Measurements from ENCODE around the gene POLR1A.
A peak's percentile ranks its signal among the peaks of the same experiment; 100 is the strongest.

POLR1A gene

DNA sequence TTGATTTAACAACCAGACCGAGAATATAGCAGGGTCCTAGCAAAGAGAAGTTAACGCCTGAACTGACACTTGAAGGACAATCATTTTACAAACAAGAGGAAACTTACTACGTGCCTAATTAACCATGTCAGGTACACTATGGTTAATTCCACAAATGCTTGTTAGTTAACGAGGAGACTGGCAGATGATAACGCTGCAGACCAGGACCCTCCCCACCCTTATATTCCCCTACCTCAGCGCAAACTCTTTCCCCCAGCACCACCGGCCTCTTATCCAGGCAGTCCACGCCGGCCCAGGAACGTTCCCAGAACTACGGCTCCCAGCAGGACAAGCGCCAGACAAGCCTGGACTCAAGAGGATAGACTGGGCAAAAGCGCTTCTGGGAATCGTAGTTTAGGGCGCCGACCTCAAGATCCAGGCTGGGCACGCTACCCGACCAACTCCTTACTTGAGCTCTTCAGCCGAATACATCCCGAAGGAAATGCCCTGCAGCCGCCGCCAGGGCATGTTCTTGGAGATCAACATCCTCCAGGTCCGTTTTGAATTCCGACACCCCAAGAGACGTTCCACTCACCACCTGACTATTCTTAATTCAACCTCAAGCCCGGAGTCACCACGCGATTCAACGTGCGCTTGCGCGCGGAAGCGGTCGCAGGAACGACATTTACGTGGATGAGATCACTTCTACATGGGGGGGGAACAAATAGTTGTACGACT, at the start of gene POLR1A:
Gene POLR1A, minus strand, starts transcription at position 635 of the 717 bp plus-strand sequence. Its CDS starts 110 bp downstream, at position 525.
- peak; percentile 53 to 100 (median 91) for DNase-seq

DNA sequence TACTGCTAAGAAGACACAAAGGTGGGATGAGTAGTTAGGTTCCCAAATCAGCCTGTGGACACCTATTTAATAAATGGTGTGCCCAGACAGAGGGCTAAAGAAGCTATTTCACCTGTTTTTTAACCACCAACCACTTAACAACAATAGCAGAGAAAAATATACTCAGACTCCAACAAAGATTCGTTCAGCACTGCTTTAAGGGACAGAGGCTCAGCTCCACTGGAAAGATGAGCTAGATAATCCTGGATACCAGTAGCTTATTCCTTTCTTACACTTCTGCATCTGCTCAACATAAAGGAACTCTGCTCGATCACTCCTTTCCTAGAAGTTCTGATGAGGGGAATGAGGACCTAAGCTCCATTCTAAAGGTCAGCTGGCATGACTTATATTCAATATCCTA, 44.8 kb upstream of the POLR1A start:
- no peak for DNase-seq

DNA sequence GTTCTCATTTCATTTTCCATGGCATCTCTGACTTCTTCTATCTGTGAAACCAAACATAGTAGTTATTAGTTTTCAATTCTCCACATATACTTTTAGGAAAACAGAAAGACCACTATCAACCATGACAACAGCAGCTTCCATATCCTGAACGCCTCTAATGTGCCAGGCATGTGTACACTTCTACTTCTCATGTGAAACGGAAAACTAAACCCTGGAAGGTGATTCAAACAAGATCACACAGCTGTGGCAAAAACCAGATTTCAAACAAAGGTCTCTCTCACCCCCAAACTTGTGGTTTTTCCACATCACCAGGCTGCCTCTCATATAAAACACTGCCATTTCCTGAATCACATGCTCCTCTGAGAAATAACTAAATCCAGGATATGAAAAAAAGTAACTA, 42.1 kb upstream of the POLR1A start:
- no peak for DNase-seq

DNA sequence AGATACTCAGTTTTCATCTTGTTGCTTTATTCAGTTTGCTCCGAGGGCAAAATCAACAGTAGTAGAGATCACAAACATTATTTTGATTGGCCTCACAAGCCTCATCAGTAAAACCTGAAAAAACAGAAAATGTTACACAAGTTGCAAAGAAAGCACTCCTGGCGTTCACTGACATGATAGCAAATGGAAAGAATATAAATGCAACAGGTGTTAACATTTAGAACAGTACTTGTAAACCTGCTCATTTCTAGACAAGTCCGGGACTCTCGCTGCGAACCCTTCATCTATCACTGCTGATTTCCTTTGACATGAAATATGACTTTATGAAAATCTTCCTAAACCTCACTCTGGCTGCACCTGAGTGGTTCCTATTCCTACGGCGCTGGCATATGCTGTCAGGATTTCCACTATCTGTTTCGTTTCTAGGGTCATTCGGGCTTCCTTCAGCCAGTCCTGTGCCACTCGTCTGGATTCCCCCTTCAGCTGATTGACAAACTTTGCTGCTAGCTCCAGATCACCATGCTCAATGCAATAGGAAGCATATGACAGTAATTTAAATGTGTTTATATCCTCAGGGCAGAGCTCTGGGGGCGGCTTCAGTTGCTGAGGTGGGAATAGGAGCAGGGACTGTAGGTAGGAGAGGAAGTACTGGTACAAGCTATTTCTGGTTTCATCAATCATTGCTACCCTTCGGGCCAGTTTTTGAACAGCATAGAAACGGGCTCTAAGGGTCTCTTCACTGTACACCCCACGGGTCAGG, 38.4 kb upstream of the POLR1A start:
- no peak for DNase-seq

DNA sequence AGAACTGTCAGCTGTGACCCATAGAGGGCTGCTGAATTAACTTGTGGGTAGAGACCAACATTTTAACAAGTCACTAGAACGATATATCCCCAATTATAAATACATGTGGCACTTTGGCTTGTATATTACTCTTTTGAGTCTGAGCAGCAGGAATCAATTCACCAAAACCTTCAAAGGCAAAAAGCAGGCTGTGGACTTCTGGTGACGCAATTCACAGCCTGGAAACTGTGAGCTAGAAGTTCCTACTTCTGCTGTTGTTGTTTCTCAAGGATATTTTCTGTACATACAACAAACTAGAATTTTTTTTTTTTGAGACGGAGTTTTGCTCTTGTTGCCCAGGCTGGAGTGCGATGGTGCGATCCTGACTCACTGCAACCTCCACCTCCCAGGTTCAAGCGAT, 37.6 kb upstream of the POLR1A start:
- DNase-seq, result no peak

DNA sequence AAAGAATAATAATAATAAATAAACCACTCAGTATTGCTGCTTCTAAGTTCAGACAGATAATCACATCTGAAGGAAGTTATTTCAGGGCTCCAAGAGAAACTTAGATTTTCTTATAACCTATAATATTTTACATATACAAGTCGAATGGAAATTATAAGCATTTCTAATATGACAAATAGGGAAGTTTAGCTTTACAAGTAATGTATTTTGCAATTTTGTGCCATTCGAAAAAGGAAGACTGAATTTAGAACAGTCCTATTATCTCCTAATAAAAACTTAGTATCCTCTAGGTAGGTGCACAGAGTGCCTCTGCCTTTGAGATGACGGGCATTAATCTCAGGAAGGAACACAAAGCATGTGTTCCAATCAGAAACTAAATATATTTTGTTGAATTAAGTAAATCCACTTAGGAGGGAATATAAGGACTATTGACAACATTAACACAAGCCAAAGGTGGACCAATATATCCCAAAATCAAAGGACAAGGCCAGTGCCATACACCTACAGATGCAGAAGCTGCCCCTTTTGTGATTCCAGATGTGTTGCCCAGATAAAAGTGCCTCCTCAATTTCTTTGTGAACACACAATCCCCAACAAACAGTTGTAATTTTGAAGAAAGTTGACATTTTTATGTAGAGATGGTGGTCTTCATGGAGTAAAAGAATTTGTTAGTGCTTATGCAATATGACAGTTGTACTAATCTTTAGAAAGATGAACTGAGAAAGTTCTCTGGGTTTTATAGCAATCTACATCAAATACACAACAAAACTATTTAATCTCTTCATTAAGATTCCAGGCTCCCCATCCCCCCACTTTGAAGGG, 37.0 kb upstream of the POLR1A start:
- no peak for DNase-seq

DNA sequence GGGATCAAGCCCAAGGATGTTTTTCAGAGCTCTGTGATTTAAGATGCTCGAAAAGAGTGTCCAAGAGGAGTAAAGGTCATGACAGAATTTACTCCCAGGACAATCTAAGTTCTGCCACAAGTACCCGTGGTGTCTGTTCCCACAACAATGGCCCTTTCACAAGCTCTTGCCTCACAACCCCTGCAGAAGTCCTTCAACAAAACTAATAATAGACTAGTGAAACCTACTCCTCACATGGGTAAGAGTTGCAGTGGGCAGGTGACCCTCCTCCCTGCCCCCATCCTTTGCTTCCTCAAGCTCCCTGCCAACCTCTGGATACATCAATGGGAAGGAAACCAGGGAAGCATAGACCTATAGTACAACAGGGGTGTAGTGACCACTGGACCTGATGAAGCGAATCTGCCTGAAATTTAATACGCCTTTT, 35.3 kb upstream of the POLR1A start:
- no peak for DNase-seq

DNA sequence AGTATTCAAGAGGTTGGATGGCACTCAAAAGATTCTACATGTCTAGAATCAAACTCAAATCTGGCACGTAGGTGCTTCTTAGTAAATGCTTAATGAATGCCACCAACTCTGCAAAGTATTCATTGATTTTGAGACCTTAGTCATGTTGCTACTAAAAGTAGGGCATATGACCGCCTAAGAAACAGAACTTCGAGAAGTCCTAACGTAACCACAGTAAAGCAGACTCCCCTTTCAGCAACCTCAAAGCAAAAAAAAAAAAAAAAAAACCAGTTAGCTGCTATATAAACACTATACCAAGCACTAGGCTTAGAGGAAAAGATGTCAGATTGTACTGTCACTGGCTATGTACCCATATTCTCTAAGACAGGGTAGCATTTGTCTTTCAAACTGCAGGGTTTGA, 34.3 kb upstream of the POLR1A start:
- no peak for DNase-seq

DNA sequence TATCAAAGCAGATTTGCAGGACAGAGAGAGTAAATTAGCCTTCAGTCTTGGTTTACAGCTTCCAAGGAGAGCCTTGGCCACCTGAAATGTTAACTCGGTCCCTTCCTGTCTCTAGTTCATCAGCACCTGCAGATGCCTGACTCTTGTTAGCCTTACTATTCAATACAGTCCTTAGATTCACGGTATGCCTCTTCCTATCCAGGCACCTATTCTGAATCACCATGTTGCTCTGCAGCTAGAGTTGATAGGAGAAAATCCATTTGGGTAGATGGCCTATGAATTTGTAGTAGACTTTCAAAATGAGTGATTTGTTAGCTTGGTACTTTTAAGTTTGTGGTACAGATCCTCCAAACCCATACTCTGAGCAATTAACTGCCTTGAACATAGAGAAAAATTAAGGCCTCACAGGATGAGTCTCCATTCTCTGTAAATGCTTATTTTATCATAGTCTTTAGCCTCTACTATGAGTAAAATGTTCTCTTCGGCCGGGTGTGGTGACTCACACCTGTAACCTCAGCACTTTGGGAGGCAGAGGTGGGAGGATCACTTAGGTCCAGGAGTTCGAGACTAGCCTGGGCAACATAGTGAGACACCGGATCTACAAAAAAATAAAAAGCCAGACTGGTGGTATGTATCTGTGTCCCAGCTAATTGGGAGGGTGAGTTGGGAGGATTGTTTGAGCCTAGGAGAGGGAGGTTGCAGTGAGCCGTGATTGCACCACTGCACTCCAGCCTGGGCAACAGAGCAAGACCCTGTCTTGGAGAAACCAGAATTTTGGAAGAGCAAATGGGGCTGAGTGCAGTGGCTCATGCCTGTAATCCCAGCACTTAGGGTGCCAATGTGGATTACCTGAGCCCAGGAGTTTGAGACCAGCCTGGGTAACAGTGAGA, 33.3 kb upstream of the POLR1A start:
- DNase-seq, result no peak

DNA sequence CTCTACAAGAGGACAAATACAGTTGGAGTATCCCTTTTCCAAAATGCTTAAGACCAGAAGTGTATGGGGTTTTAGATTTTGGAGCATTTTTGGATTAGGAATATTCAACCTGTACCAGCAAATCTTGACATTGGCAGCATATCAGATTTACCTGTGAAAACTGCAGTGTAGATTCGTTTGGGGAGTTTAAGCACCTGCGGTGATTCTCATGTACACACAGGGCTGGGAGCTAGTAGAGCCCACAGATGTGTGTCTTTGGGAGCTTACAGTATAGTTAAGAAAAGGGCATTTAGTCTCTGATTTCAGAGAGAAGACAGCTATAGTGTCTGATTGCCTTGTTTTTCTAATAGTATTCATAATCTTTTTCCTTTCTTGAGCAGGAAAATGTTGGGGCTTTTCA, 30.5 kb upstream of the POLR1A start:
- no peak for DNase-seq

DNA sequence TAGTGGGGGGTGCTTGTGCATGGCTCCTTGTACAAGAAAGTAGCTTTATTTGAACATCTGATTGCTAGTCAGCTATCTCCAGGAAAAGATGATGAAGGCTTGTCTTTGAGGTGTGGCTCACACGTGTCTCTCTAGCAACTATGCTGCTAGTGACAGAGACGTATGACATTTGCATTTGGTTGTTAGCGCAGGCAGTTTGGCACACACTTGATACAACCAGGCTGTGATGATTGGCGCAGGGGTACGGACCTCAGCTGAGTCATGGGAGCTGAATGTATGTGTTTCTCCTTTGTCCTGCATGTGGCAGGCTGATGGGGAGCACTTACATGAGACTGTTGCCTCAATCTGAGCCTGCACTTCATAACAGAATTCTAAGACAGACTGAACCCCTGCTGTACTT, 30.0 kb upstream of the POLR1A start:
- DNase-seq, result peak in 4 of 51 donors; percentile 1 to 38 (median 5)

DNA sequence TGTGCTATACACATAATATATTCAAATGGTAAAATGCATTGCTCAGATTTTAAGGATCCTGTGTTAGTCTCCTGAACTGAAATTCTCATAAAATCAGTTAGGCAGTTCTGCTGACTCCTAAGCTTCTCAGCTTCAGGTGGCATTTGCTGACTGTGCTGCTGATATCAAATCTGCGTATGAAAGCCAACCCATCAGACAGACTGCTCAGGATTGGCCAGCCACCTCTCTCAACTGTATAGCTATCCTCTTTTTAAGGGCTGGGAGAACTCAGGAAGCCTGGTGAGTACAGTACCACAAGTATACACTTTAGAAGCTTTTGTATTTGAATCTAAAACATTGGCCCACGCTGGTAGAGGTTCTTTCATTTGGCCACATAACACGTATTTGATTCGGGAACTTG, 29.0 kb upstream of the POLR1A start:
- DNase-seq, result no peak

DNA sequence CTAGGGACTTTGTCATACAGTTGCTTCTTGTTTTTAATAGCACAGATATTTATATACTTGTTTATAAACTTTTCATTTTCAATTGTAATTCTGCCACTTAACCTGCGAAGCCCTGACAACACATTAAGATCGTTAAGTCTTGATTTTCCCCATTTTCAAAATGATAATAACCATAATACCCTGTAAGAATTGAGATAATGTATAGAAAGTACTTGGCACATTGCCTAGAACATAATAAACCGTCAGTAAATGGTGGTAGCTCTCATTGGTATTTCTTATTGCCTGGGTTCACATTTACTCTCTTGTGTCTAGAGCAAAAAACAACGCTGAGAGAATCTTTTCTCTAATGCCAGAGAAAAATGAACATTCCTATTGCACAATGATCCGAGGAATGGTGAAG, 19.0 kb upstream of the POLR1A start:
- no peak for DNase-seq

DNA sequence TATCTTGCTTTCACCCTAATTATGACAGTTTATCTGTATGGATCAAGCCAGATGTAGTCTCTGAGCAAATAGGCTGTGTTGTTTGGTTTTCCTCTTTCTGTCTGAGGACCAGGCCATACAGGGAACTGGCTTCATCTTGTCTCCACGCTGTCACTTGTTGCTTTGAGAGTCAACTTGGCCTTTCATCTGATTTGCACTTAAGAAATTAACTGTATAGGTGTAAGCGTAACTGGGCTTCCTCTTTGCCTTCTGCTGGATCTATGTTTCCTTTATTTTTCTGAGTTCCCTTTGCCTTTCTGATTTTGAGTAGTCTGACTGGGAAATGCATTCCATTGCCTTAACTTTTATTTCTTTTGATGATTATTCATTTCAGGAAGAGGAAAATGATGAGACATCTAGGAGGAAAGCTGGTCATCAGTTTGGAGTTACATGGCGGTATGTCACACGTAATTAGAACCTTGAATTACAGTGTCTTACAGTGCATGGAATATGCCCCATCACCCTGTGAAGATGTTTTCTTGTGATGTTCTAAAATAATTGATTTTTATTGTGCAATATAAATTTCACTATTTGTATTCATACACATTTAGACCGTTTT, 17.7 kb upstream of the POLR1A start:
- DNase-seq, result no peak

DNA sequence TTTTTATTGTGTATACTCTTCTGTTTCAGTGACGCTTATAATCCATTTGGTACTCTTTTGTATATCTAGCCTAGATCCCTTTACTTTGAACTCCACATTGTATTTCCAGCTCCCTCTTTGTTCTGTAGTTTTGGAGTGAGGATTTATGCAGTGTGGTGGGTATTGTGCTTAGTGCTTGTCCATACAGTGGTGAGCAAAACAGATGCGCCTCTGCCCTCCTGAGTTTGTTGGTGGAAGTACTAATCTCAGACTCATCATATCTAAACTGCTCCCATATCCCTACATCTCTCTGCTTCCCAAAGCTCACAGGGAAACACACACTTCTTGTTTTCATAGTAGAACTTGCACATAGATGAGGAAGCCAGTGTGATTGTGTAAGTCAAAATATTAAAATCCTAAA, 12.4 kb upstream of the POLR1A start:
- DNase-seq, result no peak

DNA sequence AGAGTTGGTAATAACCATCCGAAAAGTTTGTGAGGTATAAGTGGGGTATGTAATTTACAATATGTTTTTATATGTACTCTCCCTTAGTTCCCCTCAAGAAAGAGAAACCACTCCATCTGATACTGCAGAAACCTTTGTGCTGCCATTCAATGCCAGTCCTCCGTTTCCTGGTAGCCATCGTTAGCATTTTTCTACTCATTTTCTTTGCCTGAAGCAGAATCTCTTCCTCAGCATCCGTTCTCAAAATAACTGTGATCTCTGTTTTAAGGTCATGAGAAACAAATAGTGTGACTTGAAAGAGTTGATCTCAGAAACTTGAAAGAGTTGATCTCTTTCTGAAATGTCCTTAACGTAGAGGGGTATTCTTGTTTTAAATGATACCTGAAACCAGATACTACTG, 1.3 kb upstream of the POLR1A start:
- DNase-seq, result no peak

DNA sequence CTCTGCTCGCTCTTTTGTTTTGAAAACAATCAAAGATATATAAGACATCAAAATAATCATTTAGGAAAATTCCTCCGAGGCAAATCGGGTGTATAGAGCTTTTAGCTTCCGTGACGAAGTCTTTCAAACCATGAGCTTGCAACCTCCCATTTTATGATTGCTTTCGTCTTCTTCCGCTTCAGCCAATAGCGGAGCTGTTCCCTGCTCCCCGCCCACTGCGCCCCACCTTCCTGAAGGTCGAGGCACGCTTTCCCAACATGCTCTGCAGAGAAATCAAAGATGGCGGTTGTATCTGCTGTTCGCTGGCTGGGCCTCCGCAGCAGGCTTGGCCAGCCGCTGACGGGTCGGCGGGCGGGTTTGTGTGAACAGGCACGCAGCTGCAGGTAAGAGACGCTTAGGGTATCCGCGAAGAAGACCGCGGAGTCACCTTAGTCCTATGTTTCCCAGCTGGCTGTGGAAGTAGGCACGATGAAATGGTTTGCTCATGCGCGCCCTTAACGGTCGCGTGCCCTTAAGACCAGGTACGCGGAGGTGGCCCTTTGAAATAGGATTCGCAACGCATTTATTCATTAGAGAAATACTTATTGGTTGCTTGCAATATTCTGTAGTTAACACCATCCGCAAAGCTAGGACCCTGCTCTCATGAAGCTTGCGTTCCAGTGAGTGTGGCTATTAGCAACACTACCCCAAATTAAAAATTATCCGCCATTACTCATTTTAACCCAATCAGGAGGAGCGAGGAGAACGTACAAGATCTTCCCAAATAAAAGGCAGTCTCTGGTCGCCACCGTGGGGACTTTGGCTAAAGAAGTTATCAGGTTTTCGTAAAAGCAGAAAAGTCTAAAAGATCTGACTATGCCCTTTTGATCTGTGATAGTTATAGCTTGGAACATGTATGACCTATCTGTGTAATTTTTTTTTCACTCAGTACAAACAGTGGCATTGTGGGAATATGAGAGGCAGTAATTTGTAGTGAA, 571 bp upstream of the POLR1A start, which contains the start of gene PTCD3:
Gene PTCD3, plus strand, starts transcription at position 267 of the 977 bp plus-strand sequence. Its CDS starts 13 bp downstream, at position 280.
- peak; percentile 35 to 99 (median 87) for DNase-seq

DNA sequence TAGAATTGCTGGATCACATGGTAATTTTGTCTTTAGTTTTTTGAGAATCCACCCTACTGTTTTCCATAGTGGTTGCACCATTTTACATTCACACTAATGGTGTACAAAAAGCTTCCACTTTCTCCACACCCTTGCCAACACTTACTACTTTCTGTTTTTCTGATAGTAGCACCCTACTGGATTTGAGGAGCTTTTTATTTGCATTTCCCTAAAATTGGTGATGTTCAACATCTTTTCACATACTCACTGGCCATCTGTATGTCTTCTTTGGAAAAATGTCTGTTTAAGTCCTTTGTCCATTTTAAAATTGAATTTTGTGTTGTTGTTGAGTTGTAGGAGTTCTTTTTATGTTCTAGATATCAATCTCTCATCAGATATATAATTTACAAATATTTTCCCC, 3.5 kb downstream of the POLR1A start:
- no peak for DNase-seq

DNA sequence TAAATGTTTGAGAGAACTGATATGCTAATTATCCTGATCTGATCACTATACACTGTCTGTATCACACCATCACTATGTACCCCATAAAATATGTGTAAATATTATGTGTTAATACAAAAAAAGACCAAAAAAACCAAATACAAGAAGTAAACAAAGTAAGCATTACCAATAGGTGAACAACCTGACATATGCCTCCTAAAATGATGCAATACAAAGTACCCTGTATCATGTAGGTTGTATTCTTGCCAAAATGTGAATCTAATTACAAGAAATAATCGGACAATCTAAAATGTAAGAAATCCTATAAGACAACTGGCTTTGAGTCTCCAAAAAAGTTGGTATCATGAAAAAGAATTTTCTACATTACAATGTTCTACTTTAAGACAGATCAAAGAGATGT, 7.8 kb downstream of the POLR1A start:
- no peak for DNase-seq

Data from hypothalamus (tissue), 51 donors.